Panc1 (cell line): Measurements from ENCODE around the gene HS3ST5.

Experiments used
- POLR2AphosphoS5 ChIP-seq: IDR thresholded peaks from 2 replicates; pipeline ENCODE4 v1.6.1; 2012; ENCODE audit warnings: mild to moderate bottlenecking, low read depth, low read length, moderate library complexity
- SIN3A ChIP-seq: IDR thresholded peaks from 2 replicates; pipeline ENCODE4 v1.6.1; 2012; ENCODE audit warnings: low read depth, mild to moderate bottlenecking, low read length, moderate library complexity, borderline replicate concordance; ENCODE audit not compliant: insufficient read depth
- TCF7L2 ChIP-seq: IDR thresholded peaks from 2 replicates; pipeline ENCODE4 v1.6.1; 2011; ENCODE audit warnings: mild to moderate bottlenecking, low read depth, low read length, inconsistent platforms
- TF ChIP-seq, protein P1 (sequence below): fragments of 450-650 bp; IDR thresholded peaks from 2 replicates; pipeline ENCODE4 v1.5.1; 2017; ENCODE audit warnings: mild to moderate bottlenecking
- TF ChIP-seq, protein P2 (sequence below), 2 experiments: IDR thresholded peaks; 2 replicates each; pipeline ENCODE4 v1.6.1; 2011 to 2012; ENCODE audit warnings: low read depth in 2 of 2, control low read depth in 1 of 2, low read length in 1 of 2, mild to moderate bottlenecking in 1 of 2, moderate library complexity in 1 of 2; ENCODE audit not compliant: insufficient read depth in 1 of 2

GRCh38 chr6:114200891-114201290, 141.9 kb downstream of the HS3ST5 start:
- TF ChIP-seq, protein P1, sequence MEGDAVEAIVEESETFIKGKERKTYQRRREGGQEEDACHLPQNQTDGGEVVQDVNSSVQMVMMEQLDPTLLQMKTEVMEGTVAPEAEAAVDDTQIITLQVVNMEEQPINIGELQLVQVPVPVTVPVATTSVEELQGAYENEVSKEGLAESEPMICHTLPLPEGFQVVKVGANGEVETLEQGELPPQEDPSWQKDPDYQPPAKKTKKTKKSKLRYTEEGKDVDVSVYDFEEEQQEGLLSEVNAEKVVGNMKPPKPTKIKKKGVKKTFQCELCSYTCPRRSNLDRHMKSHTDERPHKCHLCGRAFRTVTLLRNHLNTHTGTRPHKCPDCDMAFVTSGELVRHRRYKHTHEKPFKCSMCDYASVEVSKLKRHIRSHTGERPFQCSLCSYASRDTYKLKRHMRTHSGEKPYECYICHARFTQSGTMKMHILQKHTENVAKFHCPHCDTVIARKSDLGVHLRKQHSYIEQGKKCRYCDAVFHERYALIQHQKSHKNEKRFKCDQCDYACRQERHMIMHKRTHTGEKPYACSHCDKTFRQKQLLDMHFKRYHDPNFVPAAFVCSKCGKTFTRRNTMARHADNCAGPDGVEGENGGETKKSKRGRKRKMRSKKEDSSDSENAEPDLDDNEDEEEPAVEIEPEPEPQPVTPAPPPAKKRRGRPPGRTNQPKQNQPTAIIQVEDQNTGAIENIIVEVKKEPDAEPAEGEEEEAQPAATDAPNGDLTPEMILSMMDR: no peak
- TF ChIP-seq, protein P2, sequence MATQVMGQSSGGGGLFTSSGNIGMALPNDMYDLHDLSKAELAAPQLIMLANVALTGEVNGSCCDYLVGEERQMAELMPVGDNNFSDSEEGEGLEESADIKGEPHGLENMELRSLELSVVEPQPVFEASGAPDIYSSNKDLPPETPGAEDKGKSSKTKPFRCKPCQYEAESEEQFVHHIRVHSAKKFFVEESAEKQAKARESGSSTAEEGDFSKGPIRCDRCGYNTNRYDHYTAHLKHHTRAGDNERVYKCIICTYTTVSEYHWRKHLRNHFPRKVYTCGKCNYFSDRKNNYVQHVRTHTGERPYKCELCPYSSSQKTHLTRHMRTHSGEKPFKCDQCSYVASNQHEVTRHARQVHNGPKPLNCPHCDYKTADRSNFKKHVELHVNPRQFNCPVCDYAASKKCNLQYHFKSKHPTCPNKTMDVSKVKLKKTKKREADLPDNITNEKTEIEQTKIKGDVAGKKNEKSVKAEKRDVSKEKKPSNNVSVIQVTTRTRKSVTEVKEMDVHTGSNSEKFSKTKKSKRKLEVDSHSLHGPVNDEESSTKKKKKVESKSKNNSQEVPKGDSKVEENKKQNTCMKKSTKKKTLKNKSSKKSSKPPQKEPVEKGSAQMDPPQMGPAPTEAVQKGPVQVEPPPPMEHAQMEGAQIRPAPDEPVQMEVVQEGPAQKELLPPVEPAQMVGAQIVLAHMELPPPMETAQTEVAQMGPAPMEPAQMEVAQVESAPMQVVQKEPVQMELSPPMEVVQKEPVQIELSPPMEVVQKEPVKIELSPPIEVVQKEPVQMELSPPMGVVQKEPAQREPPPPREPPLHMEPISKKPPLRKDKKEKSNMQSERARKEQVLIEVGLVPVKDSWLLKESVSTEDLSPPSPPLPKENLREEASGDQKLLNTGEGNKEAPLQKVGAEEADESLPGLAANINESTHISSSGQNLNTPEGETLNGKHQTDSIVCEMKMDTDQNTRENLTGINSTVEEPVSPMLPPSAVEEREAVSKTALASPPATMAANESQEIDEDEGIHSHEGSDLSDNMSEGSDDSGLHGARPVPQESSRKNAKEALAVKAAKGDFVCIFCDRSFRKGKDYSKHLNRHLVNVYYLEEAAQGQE (IDR thresholded peaks at IDR 0.05; ENCODE audit: insufficient read depth in 1 of 2, low read depth in 2 of 2, low read length in 1 of 2): no peak
- TF ChIP-seq TCF7L2: no peak
- TF ChIP-seq SIN3A: no peak
- no peak for TF ChIP-seq POLR2AphosphoS5
